Astrocyte (in vitro differentiated cells and primary cell): ENCODE measurements around the gene CDH11.

Experiments
- EZH2 ChIP-seq: IDR thresholded peaks from 2 replicates; pipeline ENCODE4 v1.6.1; 2012; ENCODE audit warnings: mild to moderate bottlenecking, low read length, inconsistent platforms; ENCODE audit not compliant: insufficient read depth
- TF ChIP-seq, protein P1 (sequence below): IDR thresholded peaks from 2 replicates; pipeline ENCODE4 v1.5.1; 2011; ENCODE audit warnings: low read depth, mild to moderate bottlenecking, inconsistent platforms, low read length, moderate library complexity; ENCODE audit not compliant: insufficient read depth

DNA sequence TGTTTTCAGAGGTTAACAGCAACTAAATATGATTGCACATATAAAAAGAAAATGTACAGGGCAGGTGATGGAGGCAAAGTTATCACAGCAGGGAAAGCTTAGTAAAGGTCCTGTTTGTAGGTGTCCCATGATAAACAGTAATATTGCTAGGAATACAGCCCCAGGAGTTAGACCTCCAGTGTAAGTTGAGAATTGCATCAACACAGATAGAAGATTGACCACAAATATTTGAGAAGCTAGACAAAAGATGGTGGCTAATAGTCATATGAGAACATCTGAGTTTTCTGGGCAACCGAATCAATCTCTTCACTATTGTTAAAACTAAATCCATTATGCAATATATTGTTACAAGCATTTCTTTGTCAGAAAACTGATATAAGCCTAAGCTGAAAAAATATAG is 152.6 kb downstream of the CDH11 start:
- TF ChIP-seq, protein P1, sequence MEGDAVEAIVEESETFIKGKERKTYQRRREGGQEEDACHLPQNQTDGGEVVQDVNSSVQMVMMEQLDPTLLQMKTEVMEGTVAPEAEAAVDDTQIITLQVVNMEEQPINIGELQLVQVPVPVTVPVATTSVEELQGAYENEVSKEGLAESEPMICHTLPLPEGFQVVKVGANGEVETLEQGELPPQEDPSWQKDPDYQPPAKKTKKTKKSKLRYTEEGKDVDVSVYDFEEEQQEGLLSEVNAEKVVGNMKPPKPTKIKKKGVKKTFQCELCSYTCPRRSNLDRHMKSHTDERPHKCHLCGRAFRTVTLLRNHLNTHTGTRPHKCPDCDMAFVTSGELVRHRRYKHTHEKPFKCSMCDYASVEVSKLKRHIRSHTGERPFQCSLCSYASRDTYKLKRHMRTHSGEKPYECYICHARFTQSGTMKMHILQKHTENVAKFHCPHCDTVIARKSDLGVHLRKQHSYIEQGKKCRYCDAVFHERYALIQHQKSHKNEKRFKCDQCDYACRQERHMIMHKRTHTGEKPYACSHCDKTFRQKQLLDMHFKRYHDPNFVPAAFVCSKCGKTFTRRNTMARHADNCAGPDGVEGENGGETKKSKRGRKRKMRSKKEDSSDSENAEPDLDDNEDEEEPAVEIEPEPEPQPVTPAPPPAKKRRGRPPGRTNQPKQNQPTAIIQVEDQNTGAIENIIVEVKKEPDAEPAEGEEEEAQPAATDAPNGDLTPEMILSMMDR, result no peak
- TF ChIP-seq EZH2, result no peak
